Measurements from ENCODE around the gene CHST15.

GRCh38 chr10:124015991-124016390, 77.4 kb downstream of the CHST15 start:
- TF ChIP-seq POLR2A (IDR thresholded peaks at IDR 0.05) (no peak), CTCF (IDR thresholded peaks at IDR 0.05) (no peak)
